ENCODE data around the gene ROR2.

DNA sequence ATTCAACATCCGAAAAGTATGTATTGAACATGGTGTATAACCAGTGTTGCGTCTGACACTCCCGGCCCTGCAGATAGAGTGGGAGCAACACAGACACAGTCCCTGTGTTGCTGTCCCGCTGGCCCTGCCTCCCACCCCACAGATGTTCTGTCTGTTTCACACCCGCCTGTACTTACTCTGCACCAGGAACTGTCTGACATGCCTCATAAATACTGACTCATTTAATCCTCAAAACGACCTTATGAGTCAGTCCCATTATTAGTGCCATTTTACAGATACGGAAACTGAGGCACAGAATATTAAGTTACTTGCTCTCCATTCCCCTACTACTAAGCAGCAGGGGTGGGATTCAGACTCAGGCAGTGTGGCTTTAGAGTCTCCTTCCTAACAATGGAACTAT lies 416.6 kb downstream of the ROR2 start:
- TF ChIP-seq POLR2A (IDR thresholded peaks at IDR 0.05; ENCODE audit: low read depth): no peak
- TF ChIP-seq, protein P1, sequence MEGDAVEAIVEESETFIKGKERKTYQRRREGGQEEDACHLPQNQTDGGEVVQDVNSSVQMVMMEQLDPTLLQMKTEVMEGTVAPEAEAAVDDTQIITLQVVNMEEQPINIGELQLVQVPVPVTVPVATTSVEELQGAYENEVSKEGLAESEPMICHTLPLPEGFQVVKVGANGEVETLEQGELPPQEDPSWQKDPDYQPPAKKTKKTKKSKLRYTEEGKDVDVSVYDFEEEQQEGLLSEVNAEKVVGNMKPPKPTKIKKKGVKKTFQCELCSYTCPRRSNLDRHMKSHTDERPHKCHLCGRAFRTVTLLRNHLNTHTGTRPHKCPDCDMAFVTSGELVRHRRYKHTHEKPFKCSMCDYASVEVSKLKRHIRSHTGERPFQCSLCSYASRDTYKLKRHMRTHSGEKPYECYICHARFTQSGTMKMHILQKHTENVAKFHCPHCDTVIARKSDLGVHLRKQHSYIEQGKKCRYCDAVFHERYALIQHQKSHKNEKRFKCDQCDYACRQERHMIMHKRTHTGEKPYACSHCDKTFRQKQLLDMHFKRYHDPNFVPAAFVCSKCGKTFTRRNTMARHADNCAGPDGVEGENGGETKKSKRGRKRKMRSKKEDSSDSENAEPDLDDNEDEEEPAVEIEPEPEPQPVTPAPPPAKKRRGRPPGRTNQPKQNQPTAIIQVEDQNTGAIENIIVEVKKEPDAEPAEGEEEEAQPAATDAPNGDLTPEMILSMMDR (IDR thresholded peaks at IDR 0.05): no peak
